LNCAP (cell line): Measurements from ENCODE around the gene MYLK.

Experiments
- CTCF ChIP-seq: fragments of 450-650 bp; IDR thresholded peaks from 2 replicates; pipeline ENCODE4 v1.5.1; 2017; ENCODE audit warnings: mild to moderate bottlenecking

The MYLK gene

DNA sequence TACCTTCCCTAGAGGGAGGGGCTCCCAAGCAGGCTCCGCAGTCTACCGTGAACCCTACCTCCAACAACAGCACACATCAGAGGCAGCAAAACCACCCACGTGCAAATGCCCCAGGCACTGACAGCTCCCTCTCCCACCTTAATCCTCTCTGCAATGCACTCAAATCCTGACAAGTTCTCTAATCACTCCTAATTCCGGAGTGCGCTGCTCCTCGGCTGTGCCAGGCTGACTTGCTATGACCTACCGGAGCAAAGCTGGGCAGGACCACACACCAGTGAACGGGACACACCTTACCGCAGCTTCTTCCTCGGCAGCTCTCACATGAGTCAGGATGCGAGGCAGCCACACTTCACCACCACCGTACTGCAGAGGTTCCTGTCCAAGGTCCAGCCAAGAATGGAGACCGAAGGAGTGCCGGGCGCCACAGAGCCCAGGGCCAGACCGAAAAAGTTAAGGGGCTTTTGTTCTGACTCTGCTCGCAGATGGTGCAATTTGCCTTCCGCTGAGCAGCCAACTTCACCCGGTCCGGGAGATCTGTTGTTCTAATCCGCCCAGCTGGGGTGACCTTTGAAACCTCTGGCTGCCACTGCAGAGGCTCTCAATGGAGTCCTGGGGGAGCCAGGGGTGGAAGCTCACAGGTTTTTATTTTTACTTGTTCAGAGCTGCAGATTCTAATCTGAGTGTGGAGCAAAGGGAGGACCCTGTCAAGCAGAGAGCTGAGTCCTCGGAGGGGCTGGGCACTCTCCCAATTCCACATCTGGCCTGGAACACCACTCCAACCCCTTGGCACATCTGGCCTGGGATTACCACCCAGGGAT lies 84.4 kb downstream of the MYLK start:
- TF ChIP-seq CTCF: no peak

- TF ChIP-seq CTCF: no peak
These were observed 85.6 kb downstream of the MYLK start for GRCh38 chr3:123798550-123798949.

DNA sequence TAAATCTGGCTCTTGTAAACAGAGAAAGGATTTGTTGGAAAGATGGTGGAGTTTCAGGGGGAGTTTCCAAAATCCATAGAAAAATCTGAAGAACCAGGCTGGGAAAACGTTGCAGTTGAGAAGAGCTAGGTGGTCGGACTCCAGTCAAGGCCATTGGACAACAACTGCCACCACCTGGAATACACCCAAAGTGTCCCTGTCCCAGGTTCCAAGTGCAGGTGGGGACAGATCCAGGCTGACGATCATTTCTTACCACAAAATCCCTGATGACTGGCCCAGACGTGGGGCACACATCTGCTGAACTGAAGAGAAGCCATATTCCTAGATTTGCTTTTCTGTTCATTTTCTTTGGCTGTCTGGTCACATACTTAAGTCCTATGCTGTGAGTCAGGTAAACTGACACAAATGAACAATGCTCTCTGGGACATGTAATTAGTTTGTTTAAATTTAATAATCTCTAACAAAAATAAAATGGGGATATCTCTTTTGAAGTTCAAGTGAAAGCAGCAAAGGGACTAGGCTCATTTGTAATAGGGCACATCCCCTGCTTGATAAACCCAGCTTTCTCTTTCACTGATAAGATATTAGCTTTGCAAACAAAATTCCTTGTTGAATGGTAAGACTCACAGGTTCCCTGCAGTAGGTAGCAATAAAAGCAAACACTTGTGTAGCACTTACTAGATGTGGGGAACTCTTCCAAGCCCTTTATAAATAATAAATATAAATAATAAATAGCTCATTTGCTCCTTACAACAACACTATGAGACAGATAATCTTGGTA lies 88.5 kb downstream of the MYLK start:
- no peak for TF ChIP-seq CTCF

GRCh38 chr3:123793425-123793824 lies 90.7 kb downstream of the MYLK start:
- no peak for TF ChIP-seq CTCF

GRCh38 chr3:123792473-123793201 lies 91.5 kb downstream of the MYLK start:
- no peak for TF ChIP-seq CTCF

- no peak for TF ChIP-seq CTCF
These were observed 92.2 kb downstream of the MYLK start for GRCh38 chr3:123791898-123792297.

DNA sequence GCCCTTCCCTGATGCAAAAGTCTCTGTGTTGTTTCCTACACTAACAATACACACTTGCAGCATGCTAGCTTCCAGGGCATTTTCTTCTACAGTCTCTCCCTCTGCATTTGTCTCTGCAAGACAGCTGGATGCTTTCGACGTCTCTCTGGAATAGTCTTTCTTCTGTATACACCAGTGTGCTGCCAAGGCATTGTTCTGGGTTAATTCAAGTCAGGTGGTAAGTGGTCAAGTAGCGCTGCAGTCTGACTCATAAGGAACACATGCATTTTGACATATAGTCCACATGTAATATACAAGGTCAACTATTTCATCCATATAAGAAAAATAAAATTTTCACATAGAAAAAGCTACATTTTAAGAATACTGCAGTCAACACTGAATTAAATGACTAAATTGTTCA lies 92.7 kb downstream of the MYLK start:
- TF ChIP-seq CTCF: no peak
